HG02870 (cell line): ENCODE measurements around the gene SRRM2.

Source experiments
- ATAC-seq: cut with Tn5 transposase; IDR thresholded peaks from one replicate; pipeline ENCODE4 v1.9.1; 2021; ENCODE audit warnings: mild to moderate bottlenecking, moderate library complexity; ENCODE audit not compliant: unreplicated experiment

Gene SRRM2

DNA sequence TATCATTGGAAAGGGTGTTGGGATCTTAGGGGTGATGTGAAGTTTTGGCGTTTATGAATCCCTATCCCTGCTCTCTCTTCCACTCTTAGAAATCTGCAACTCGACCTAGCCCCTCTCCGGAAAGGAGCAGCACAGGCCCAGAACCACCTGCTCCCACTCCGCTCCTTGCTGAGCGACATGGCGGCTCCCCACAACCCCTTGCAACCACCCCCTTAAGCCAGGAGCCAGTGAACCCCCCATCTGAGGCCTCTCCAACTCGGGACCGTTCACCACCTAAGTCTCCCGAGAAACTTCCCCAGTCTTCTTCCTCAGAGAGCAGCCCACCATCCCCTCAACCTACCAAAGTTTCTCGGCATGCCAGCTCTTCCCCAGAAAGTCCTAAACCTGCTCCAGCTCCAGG is 9.0 kb downstream of the SRRM2 start:
- ATAC-seq, result no peak

DNA sequence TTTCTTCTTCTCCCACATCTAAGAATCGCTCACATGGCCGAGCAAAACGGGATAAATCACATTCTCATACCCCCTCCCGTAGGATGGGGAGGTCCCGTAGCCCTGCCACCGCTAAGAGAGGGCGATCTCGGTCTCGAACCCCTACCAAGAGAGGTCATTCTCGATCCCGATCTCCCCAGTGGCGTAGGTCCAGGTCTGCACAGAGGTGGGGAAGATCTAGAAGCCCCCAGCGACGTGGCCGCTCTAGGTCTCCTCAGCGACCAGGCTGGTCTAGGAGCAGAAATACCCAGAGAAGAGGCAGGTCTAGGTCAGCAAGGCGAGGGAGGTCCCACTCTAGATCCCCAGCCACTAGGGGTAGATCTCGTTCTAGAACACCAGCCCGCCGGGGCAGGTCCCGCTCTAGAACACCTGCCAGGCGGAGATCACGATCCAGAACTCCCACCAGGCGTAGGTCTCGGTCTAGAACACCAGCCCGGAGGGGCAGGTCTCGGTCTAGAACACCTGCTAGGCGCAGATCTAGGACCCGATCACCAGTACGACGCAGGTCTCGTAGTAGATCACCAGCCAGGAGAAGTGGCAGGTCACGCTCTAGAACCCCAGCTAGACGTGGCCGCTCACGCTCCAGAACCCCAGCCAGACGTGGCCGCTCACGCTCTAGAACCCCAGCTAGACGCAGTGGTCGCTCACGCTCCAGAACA is 9.6 kb downstream of the SRRM2 start:
- ATAC-seq, result no peak

DNA sequence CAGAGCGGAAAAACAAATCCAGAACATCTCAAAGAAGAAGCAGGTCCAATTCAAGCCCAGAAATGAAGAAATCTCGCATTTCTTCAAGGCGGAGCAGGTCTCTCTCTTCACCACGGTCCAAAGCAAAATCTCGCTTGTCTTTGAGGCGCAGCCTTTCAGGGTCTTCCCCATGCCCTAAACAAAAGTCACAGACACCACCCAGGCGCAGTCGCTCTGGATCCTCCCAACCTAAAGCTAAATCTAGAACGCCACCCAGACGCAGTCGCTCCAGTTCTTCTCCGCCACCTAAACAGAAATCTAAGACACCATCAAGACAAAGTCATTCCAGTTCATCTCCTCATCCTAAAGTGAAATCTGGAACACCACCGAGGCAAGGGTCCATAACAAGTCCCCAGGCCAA is 10.3 kb downstream of the SRRM2 start:
- no peak for ATAC-seq

DNA sequence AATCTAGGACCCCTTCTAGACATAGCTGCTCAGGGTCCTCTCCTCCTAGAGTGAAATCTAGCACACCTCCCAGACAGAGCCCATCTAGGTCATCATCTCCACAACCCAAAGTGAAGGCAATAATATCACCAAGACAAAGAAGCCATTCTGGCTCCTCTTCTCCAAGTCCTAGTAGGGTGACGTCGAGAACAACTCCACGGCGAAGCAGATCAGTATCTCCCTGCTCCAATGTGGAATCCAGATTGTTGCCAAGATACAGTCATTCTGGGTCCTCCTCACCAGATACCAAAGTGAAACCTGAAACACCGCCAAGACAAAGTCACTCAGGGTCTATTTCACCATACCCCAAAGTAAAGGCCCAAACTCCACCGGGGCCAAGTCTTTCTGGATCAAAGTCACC is 10.7 kb downstream of the SRRM2 start:
- ATAC-seq, result no peak

DNA sequence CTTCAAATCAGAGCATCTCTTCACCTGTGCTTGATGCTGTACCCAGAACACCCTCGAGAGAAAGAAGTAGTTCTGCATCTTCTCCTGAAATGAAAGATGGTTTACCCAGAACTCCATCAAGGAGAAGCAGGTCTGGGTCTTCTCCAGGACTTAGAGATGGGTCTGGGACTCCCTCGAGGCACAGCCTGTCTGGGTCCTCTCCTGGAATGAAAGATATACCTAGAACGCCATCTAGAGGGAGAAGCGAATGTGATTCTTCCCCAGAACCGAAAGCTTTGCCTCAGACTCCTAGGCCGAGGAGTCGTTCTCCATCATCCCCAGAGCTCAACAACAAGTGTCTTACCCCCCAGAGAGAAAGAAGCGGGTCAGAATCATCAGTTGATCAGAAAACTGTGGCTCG is 12.3 kb downstream of the SRRM2 start:
- no peak for ATAC-seq

DNA sequence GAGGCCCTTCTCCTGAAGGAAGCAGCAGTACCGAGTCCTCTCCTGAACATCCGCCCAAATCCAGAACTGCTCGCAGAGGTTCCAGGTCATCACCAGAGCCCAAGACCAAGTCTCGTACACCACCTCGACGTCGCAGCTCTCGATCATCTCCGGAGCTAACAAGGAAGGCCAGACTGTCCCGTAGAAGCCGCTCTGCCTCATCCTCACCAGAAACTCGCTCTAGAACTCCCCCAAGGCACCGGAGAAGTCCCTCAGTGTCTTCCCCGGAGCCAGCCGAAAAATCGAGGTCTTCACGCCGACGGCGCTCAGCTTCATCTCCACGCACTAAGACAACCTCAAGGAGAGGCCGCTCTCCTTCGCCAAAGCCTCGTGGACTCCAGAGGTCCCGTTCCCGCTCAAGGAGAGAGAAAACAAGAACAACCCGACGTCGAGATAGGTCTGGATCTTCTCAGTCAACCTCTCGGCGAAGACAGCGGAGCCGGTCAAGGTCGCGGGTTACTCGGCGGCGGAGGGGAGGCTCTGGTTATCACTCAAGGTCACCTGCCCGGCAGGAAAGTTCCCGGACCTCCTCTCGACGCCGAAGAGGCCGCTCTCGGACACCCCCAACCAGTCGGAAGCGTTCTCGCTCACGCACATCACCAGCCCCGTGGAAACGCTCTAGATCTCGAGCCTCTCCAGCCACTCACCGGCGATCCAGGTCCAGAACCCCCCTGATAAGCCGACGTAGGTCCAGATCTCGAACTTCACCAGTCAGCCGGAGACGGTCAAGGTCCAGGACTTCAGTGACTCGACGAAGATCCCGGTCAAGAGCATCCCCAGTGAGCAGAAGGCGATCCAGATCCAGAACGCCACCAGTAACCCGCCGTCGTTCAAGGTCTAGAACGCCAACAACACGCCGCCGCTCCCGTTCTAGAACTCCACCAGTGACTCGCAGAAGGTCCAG is 13.3 kb downstream of the SRRM2 start:
- ATAC-seq, result no peak

DNA sequence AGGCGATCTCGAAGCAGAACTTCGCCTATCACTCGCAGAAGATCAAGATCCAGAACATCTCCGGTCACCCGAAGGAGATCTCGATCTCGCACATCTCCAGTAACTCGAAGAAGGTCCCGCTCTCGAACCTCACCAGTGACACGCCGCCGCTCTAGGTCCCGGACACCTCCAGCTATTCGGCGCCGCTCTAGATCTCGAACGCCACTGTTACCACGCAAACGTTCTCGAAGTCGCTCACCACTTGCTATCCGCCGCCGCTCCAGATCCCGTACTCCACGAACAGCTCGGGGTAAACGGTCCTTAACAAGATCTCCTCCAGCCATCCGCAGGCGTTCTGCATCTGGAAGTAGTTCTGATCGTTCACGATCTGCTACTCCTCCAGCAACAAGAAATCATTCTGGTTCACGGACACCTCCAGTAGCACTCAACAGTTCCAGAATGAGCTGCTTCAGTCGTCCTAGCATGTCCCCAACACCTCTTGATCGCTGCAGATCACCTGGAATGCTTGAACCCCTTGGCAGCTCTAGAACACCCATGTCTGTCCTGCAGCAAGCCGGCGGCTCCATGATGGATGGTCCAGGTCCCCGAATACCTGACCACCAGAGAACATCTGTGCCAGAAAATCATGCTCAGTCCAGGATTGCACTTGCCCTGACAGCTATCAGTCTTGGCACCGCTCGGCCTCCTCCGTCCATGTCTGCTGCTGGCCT is 14.1 kb downstream of the SRRM2 start:
- ATAC-seq, result no peak

DNA sequence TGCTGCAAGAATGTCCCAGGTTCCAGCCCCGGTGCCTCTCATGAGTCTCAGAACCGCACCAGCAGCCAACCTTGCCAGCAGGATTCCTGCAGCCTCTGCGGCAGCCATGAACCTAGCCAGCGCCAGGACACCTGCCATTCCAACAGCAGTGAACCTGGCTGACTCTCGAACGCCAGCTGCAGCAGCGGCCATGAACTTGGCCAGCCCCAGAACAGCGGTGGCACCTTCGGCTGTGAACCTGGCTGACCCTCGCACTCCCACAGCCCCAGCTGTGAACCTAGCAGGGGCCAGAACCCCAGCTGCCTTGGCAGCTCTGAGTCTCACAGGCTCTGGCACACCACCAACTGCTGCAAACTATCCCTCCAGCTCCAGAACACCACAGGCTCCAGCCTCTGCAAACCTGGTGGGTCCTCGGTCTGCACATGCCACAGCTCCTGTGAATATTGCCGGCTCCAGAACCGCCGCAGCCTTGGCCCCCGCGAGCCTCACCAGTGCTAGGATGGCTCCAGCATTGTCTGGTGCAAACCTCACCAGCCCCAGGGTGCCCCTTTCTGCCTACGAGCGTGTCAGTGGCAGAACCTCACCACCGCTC is 14.8 kb downstream of the SRRM2 start:
- no peak for ATAC-seq

DNA sequence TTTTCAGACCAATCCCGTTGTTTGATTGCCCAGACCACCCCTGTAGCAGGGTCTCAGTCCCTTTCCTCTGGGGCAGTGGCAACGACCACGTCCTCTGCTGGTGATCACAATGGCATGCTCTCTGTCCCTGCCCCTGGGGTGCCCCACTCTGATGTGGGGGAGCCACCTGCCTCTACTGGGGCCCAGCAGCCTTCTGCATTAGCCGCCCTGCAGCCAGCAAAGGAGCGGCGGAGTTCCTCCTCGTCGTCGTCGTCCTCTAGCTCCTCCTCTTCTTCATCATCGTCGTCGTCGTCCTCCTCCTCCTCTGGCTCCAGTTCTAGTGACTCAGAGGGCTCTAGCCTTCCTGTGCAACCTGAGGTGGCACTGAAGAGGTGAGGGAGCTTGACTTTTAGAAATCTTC is 15.5 kb downstream of the SRRM2 start:
- no peak for ATAC-seq

DNA sequence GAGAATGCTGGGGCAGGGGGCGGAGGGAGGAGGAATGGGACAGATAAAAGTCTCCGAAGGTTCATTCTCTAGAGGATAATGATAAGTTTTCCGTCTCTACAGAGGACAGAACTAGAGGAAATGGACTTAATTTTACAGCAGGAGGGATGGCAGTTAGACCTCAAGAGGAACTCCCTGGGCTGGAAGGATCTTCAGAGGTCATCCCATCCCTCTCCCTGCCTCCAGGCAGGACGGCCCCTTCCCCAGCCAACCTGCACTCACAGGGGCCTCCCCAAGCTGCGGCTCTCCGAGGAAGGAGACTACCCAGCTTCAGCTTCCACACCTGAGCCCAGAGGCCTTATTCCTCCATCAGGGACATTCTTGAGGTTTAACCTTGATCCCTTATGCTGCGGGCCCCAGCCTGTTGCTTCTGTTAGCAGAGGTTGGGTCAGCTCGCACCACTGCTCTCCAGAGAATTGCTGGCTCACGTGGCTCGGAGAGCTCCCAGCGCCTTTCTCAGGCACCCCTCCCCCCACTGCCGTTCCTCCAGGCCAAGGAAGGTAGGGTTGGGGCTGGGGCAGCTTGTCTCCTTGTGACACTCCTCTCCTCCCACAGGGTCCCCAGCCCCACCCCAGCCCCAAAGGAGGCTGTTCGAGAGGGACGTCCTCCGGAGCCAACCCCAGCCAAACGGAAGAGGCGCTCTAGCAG is 16.1 kb downstream of the SRRM2 start:
- ATAC-seq, result no peak

DNA sequence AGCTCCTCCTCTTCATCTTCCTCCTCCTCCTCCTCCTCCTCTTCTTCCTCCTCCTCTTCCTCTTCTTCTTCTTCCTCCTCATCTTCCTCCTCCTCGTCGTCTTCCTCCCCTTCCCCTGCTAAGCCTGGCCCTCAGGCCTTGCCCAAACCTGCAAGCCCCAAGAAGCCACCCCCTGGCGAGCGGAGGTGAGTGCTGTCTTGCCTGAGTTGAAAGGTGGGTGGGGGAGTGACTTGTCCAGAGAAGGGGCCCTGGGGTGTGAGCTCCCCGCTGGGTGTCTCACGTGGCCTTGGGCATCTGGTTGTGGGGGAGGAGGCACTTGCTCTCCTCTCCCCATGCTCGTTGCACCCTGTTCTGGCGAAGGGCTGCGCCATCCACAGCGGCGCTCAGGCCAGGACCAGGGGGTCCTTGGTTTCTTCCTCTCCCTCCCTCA is 16.7 kb downstream of the SRRM2 start:
- no peak for ATAC-seq

DNA sequence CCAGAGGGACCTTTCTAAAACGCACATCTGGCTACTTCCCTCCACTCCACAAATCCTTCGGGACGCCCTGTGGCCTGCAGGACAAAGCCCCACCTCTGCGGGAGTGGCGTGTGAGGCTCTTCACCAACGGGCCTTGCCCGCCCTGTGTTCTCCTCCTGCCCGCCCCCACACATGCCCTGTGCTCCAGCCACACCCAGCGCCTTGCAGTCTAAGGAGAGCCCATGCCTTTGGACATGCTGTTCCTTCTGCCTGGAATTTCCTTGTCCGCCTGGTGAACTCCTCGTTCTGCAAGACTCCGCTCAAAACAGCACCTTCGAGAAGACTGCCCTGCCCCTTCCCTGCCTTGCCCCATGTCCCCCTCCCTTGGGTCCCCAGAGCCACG is 17.2 kb downstream of the SRRM2 start:
- no peak for ATAC-seq

DNA sequence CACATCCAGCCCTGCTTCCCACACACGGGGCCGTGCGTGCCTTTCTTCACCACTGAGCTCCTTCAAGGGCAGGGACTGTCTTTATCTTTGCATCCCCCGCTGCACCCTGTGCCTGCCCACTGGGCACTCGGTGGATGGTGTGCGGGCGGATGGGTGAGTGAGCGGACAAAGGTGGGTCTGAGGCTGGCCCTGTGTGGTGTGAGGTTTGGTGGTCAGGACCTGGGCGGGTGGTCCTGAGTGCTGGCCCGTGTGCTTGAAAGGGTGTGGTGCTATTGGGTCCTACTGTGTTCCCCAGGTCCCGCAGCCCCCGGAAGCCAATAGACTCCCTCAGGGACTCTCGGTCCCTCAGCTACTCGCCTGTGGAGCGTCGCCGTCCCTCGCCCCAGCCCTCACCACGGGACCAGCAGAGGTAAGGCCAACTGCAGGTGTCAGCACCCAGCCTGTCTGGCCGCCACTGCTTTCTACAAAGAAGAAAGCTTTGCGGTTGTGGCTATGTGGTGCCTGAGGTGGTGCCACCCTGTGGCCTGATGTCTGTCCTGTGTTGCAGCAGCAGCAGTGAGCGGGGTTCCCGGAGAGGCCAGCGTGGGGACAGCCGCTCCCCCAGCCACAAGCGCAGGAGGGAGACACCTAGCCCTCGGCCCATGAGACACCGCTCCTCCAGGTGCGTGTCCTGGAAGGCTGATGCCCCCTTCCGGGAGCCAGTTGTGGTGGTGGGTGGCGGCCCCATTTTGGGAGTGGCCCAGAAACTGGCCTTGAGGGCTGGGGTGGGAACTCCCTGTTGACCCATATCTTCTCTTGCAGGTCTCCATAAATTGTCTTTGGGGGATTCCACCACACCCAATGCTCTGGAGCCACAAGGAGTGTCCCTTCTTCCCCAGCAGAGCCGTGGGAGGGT is 17.9 kb downstream of the SRRM2 start:
- ATAC-seq, result no peak

DNA sequence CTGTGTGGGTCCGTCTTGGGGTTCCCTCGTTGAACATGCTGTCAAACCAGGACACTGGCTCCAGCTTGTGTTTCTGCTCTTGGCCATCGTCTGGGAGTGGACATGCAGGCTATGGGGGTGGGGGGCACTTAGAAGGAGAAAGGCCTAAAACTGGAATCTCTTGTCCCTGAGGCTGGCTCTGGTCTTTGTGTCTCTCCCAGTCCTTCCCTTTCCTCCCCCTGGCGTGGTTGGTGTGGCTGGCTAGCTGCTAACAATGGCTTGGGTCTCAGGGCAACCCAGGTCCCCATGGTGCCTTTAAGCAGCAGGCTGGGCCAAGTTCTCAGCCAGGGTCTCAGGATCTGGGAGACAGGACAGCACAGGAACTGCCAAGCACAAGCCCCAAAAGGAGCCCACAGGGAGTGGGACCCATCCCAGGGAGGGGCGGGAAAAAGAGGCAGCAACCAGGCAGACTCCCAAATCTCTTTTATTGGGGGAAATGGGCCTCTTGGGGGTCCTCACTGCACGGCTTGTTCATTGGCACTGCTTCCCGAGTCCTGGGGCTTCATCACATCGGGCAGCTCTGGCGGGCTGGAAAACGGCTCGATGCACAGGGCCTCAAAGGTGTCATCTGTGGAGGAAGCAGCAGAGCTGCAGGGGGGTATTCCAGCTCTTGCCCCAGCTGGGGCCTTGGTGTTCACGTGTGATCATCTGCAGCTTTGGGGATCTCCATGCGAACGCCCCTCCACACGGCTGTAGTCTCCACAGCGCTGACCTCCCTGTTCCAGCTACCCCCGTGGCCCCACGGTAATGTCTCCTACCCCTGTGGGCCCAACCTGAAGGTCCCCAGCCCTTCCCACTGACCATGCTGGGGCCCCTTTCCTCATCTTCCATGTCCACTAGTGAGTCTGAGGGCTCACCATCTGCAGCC is 19.3 kb downstream of the SRRM2 start:
- no peak for ATAC-seq

DNA sequence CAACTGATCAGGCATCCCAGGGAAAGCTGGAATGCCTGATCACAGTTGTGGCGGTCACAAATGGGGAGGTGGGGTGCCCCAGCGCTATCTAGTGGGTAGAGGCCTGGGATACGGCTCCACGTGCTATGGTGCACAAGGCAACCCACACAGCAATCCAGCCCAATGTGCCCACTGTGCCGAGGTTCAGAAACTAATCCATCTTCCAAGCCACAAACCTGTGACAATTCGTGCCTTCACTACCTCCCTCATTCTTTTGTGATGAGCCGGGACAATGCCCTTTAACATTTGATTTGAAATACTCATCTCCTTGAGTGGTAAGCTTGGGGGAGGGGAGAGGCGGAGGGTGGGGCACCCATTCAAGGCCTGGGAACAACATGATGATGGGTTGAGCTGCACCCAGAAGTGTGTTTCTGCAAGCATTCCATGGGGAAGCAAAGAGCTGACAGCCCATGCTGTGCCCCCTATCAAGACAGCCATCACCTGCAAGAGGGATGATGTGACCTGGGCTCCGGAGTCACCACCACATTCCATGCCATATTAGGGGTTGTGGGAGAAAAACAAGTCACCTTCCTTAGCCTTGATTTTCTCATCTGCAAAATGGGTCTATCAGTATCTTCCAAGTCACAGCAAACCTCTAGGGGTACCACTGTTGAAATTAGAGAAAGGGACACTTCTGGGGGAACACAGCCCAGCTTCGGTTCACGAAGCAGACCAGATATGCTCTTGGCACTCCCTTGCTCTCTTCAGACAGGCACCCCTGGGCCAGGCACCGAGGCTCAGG is 20.9 kb downstream of the SRRM2 start:
- ATAC-seq, result no peak

DNA sequence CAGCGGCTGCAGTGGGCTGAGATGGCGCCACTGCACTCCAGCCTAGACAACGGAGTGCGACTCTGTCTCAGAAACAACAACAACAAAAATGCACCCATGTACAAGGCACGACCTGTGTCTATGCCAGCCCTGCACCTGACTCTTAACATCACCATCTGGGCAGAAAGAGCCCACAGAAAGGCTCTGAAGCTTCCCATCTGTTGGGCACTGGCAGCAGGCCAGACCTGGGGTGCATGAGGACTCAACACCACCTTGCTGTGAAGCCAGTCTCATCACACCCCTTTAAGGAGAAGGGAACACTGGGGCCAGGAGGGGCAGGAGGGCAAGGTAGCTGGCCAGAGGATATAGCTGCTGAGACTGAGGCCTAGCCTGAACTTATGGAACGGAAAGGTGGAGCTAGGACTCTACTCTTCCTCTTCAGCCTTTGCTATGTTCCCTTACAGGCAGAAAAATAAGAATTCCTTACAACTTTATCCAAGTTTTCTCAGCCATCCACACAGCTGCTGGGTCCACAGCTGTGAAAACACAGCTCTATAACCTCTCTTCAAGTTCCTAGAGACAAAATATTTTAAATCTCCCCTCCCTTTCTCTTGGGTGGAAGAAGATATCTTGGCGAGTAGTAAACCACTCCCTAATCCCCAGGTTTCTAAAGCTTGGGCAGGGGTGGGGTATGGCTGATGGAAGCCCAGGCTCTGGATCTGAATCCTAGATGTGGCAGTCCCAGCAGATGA is 21.9 kb downstream of the SRRM2 start:
- no peak for ATAC-seq

DNA sequence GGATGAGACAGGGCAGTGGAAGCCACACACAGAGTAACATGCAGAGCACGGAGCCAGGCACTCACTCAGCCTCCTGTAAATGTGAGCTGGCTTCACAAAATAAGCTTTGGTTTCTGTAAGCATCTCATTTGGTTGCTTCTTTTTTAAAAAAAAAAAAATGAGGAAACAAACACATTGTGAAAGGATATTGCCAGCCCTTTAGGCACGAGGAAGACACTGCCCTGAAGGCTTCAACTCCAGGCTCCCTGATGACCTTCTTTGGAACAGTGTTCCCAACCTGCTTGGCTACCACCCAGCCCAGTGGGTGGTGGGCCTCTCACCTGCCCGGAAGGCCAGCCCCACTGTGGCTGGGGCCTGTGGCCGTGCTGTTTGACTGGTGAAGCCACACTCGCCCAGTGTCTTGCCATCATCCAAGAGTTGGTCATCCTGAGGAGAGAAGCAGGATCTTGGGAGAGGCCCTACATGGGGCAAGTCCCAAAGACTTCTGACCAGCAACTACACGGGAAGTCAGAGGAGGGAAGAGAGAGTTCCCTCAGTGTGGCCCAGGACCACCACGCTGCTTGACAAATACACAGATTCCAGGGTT is 22.8 kb downstream of the SRRM2 start:
- ATAC-seq, result no peak
